ENCODE data around the gene GANAB.

DNA sequence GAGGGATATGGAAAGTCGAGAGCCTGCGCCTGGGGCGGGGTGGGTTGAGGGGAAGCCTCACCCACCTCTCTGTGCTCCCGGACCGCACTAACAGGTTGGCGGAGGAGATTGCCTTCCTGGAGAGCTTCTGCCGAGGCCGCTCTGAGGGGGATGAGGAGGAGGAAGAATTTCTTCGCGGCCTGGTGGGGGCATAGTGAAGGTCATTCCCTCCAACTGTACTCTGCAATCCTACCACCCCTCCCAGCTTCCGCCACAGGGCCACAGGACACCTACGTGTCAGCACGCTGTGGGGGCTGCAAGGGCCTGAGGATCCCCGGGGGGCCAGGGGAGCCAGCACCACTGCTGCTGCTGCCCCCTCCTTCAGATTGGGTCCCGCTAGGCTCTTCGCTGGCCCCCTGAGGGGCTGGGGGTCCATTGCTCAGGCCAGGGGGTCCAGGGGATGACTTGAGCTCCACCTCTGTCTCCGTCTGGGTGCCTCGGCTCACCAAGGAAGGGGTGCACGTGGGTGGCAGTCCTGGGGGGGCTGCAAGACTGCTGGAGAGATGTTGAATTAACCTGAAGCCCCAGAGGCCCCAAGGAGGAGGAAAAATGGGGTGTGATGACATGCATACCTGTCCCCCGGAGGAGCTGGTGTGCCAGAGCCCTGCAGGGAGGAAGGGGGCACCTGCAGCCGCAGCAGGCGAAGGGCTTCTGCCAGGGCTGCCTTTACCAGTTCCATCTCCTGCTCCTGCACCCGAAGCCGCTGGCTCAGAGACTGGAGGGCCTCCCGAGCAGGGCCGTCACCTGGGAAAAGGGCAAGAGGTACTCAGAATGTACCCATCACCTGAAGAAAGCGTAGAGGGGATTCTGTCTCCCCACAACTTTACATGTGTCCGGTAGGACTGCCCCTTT is 35.4 kb downstream of the GANAB start:
- TF ChIP-seq, protein P1, sequence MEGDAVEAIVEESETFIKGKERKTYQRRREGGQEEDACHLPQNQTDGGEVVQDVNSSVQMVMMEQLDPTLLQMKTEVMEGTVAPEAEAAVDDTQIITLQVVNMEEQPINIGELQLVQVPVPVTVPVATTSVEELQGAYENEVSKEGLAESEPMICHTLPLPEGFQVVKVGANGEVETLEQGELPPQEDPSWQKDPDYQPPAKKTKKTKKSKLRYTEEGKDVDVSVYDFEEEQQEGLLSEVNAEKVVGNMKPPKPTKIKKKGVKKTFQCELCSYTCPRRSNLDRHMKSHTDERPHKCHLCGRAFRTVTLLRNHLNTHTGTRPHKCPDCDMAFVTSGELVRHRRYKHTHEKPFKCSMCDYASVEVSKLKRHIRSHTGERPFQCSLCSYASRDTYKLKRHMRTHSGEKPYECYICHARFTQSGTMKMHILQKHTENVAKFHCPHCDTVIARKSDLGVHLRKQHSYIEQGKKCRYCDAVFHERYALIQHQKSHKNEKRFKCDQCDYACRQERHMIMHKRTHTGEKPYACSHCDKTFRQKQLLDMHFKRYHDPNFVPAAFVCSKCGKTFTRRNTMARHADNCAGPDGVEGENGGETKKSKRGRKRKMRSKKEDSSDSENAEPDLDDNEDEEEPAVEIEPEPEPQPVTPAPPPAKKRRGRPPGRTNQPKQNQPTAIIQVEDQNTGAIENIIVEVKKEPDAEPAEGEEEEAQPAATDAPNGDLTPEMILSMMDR (IDR thresholded peaks at IDR 0.05): no peak
- TF ChIP-seq POLR2A (IDR thresholded peaks at IDR 0.05) (no peak), POLR2AphosphoS5 (IDR thresholded peaks at IDR 0.05) (no peak)

Measured in upper lobe of left lung (tissue), 4 donors.